Measurements from ENCODE around the gene CCKAR. TPM values are rescaled to one million over a fixed set of nuclear protein-coding genes. Genes with fewer than 3 reads are reported as not detected.

CCKAR gene
- total and polyA plus RNA-seq, 9 donors = 0.13 to 0.24 TPM; not detected in 7

GRCh38 chr4:26482508-26483462 is 7.5 kb downstream of the CCKAR start:
- intact Hi-C loops (cut with DNase I) = no loop called here
- Histone ChIP-seq H3K4me3 (no peak overlapping the region), H3K9me3 (no peaks in the 10 kb centered on the region), H3K27ac (peak overlapping the region in 1 of 2 donors; percentile 50), H3K27me3 (no peaks in the 10 kb centered on the region), H3K36me3 (no peaks in the 10 kb centered on the region), H3K4me1 (ENCODE audit: insufficient read depth) (peaks cover 17% of the 10 kb centered on the region)
- WGBS, 3 donors = 8 to 16% (median 12%) methylated on average over 3 of the region's 3 CpGs
- peak in 3 of 5 donors; percentile 26 to 35 (median 28) for DNase-seq
- TF ChIP-seq EP300 (IDR thresholded peaks at IDR 0.05) (no peak), CTCF (IDR thresholded peaks at IDR 0.05) (no peak), POLR2A (IDR thresholded peaks at IDR 0.05) (no peak)

GRCh38 chr4:26478330-26478729 is 12.0 kb downstream of the CCKAR start:
- Histone ChIP-seq H3K4me1 (ENCODE audit: insufficient read depth) (peaks cover 7% of the 10 kb centered on the region), H3K36me3 (no peaks in the 10 kb centered on the region), H3K27ac (no peak overlapping the region), H3K4me3 (no peak overlapping the region), H3K9me3 (no peaks in the 10 kb centered on the region), H3K27me3 (no peaks in the 10 kb centered on the region)
- DNase-seq = no peak
- WGBS, 3 donors = 83 to 88% (median 86%) methylated on average over 13 of the region's 13 CpGs
- no peak for TF ChIP-seq EP300 (IDR thresholded peaks at IDR 0.05)
- no peak for TF ChIP-seq CTCF (IDR thresholded peaks at IDR 0.05)
- no peak for TF ChIP-seq POLR2A (IDR thresholded peaks at IDR 0.05)
- intact Hi-C loops (cut with DNase I) = no loop called here

GRCh38 chr4:26476545-26476944 is 13.7 kb downstream of the CCKAR start:
- H3K4me3 ChIP-seq = no peak overlapping the region
- intact Hi-C loops (cut with DNase I) = no loop called here
- no peak for DNase-seq
- H3K4me1 ChIP-seq (ENCODE audit: insufficient read depth) = no peaks in the 10 kb centered on the region
- no peak overlapping the region for H3K27ac ChIP-seq
- 47 to 55% (median 53%) methylated on average over 5 of the region's 5 CpGs for WGBS, 3 donors
- no peaks in the 10 kb centered on the region for H3K27me3 ChIP-seq
- H3K36me3 ChIP-seq = no peaks in the 10 kb centered on the region
- H3K9me3 ChIP-seq = no peaks in the 10 kb centered on the region
- no peak for TF ChIP-seq CTCF (IDR thresholded peaks at IDR 0.05)
- TF ChIP-seq EP300 (IDR thresholded peaks at IDR 0.05) = no peak
- no peak for TF ChIP-seq POLR2A (IDR thresholded peaks at IDR 0.05)

- WGBS, 3 donors = 80 to 95% (median 82%) methylated on average over 8 of the region's 8 CpGs
- intact Hi-C loops (cut with DNase I) = no loop called here
- Histone ChIP-seq H3K27ac (no peak overlapping the region), H3K9me3 (no peaks in the 10 kb centered on the region), H3K4me1 (ENCODE audit: insufficient read depth) (no peaks in the 10 kb centered on the region), H3K36me3 (no peaks in the 10 kb centered on the region), H3K27me3 (no peaks in the 10 kb centered on the region), H3K4me3 (no peak overlapping the region)
- no peak for DNase-seq
- no peak for TF ChIP-seq EP300 (IDR thresholded peaks at IDR 0.05)
- TF ChIP-seq CTCF (IDR thresholded peaks at IDR 0.05) = no peak
- no peak for TF ChIP-seq POLR2A (IDR thresholded peaks at IDR 0.05)
Measured at GRCh38 chr4:26475716-26476115, 14.6 kb downstream of the CCKAR start.

All from ovary (tissue), 9 donors.